Trophoblast cell (in vitro differentiated cells and primary cell): ENCODE measurements around the gene FCF1.

Experiments
- DNase-seq, 2 donors: peaks; one replicate each; pipeline ENCODE4 v3.0.0-alpha.2; 2016
- H2AFZ ChIP-seq: 2 replicates; pipeline ENCODE4 v1.6.1; 2013; ENCODE audit warnings: low read length, moderate library complexity, mild to moderate bottlenecking; ENCODE audit not compliant: insufficient read depth, poor library complexity
- H2AK5ac ChIP-seq: 2 replicates; pipeline ENCODE4 v1.6.1; 2013; ENCODE audit warnings: mild to moderate bottlenecking, low read length
- H2BK120ac ChIP-seq: 2 replicates; pipeline ENCODE4 v1.6.1; 2013; ENCODE audit warnings: low read length, mild to moderate bottlenecking, moderate library complexity; ENCODE audit not compliant: insufficient read depth, poor library complexity
- H2BK12ac ChIP-seq: 2 replicates; pipeline ENCODE4 v1.6.1; 2013; ENCODE audit warnings: mild to moderate bottlenecking, low read length, moderate library complexity
- H2BK5ac ChIP-seq: 2 replicates; pipeline ENCODE4 v1.6.1; 2013; ENCODE audit warnings: low read length, low read depth, moderate library complexity, mild to moderate bottlenecking; ENCODE audit not compliant: poor library complexity
- H3K14ac ChIP-seq: 2 replicates; pipeline ENCODE4 v1.6.1; 2013; ENCODE audit warnings: mild to moderate bottlenecking, low read length
- H3K18ac ChIP-seq: 2 replicates; pipeline ENCODE4 v1.6.1; 2013; ENCODE audit warnings: mild to moderate bottlenecking, low read length
- H3K23ac ChIP-seq: 2 replicates; pipeline ENCODE4 v1.6.1; 2013; ENCODE audit warnings: low read length
- H3K27ac ChIP-seq: 2 replicates; pipeline ENCODE4 v1.5.1; 2013; ENCODE audit warnings: low read depth, mild to moderate bottlenecking, inconsistent platforms, low read length, moderate library complexity
- H3K27me3 ChIP-seq: 2 replicates; pipeline ENCODE4 v1.6.1; 2013; ENCODE audit warnings: inconsistent platforms, mild to moderate bottlenecking, low read length, moderate library complexity; ENCODE audit not compliant: insufficient read depth
- H3K36me3 ChIP-seq, 2 experiments: 1 replicate in 1 of 2; 2 replicates in 1 of 2; pipeline ENCODE4 v1.6.1; 2013; ENCODE audit warnings: low read length in 2 of 2, mild to moderate bottlenecking in 2 of 2, moderate library complexity in 1 of 2; ENCODE audit not compliant: insufficient read depth in 2 of 2, control insufficient read depth in 1 of 2
- H3K4ac ChIP-seq: 2 replicates; pipeline ENCODE4 v1.6.1; 2013; ENCODE audit warnings: low read depth, mild to moderate bottlenecking, low read length, moderate library complexity
- H3K4me1 ChIP-seq, 2 experiments: 1 replicate in 1 of 2; 2 replicates in 1 of 2; pipeline ENCODE4 v1.6.1; 2013; ENCODE audit warnings: low read length in 2 of 2, mild to moderate bottlenecking in 2 of 2, moderate library complexity in 1 of 2; ENCODE audit not compliant: insufficient read depth in 2 of 2, control insufficient read depth in 1 of 2
- H3K4me2 ChIP-seq: 2 replicates; pipeline ENCODE4 v1.6.1; 2013; ENCODE audit warnings: inconsistent platforms, mild to moderate bottlenecking, low read length, moderate library complexity
- H3K4me3 ChIP-seq: 2 replicates; pipeline ENCODE4 v1.5.1; 2013; ENCODE audit warnings: mild to moderate bottlenecking, low read depth, low read length, inconsistent platforms
- H3K79me1 ChIP-seq: one replicate; pipeline ENCODE4 v1.6.1; 2013; ENCODE audit warnings: low read length
- H3K79me2 ChIP-seq: 2 replicates; pipeline ENCODE4 v1.6.1; 2013; ENCODE audit warnings: low read length, mild to moderate bottlenecking; ENCODE audit not compliant: control insufficient read depth, insufficient read depth, poor library complexity
- H3K9ac ChIP-seq: 2 replicates; pipeline ENCODE4 v1.6.1; 2013; ENCODE audit warnings: mild to moderate bottlenecking, low read length
- H3K9me3 ChIP-seq: 2 replicates; pipeline ENCODE4 v1.6.1; 2013; ENCODE audit warnings: low read depth, mild to moderate bottlenecking, control low read depth, inconsistent platforms, low read length; ENCODE audit not compliant: insufficient read depth
- H4K12ac ChIP-seq: 2 replicates; pipeline ENCODE4 v1.6.1; 2013; ENCODE audit warnings: low read depth, mild to moderate bottlenecking, low read length, moderate library complexity
- H4K8ac ChIP-seq: 2 replicates; pipeline ENCODE4 v1.6.1; 2013; ENCODE audit warnings: low read depth, mild to moderate bottlenecking, low read length, moderate library complexity
- H4K91ac ChIP-seq: one replicate; pipeline ENCODE4 v1.6.1; 2013; ENCODE audit warnings: low read depth, mild to moderate bottlenecking, low read length, moderate library complexity
- WGBS: extraction: QIAGEN DNeasy Blood & Tissue Kit; methylation state at CpG from one replicate; pipeline ENCODE4 v1.1.7; 2013; ENCODE audit warnings: missing lambda C conversion rate; ENCODE audit not compliant: insufficient read length, insufficient coverage; ENCODE audit errors: extremely low coverage; 5-methylcytosine and 5-hydroxymethylcytosine counted together

FCF1 gene

GRCh38 chr14:74684434-74684833 is 28.5 kb upstream of the FCF1 start:
- H3K79me2 ChIP-seq = no peaks in the 10 kb centered on the region
- H3K9ac ChIP-seq = no peak overlapping the region
- DNase-seq = peak in 1 of 2 donors; percentile 10
- no peaks in the 10 kb centered on the region for H3K27me3 ChIP-seq
- no peak overlapping the region for H3K4me3 ChIP-seq
- no peak overlapping the region for H3K18ac ChIP-seq
- no peak overlapping the region for H4K91ac ChIP-seq
- H2BK12ac ChIP-seq = no peak overlapping the region
- H3K4ac ChIP-seq = no peak overlapping the region
- no peak overlapping the region for H2BK120ac ChIP-seq
- H3K9me3 ChIP-seq = no peaks in the 10 kb centered on the region
- H3K27ac ChIP-seq = no peak overlapping the region
- no peak overlapping the region for H2BK5ac ChIP-seq
- H3K79me1 ChIP-seq = no peaks in the 10 kb centered on the region
- no peak overlapping the region for H4K12ac ChIP-seq
- no peak overlapping the region for H3K23ac ChIP-seq
- no peak overlapping the region for H4K8ac ChIP-seq
- H3K4me1 ChIP-seq = no peaks in the 10 kb centered on the region
- no CpG with 5 or more reads among the region's 12 CpGs for WGBS
- no peak overlapping the region for H2AK5ac ChIP-seq
- H3K4me2 ChIP-seq = no peak overlapping the region
- H2AFZ ChIP-seq = no peak overlapping the region
- H3K36me3 ChIP-seq = peaks cover 9 to 21% of the 10 kb centered on the region in 2 experiments
- H3K14ac ChIP-seq = no peak overlapping the region

- no CpG with 5 or more reads among the region's 2 CpGs for WGBS
- Histone ChIP-seq H3K36me3 (peaks cover 9 to 23% of the 10 kb centered on the region in 2 experiments), H3K14ac (no peak overlapping the region)
These were observed 27.9 kb upstream of the FCF1 start for GRCh38 chr14:74685056-74685455.

GRCh38 chr14:74685921-74686678 is 26.8 kb upstream of the FCF1 start:
- Histone ChIP-seq H3K4me2 (no peak overlapping the region), H2BK120ac (no peak overlapping the region), H2AFZ (no peak overlapping the region), H3K4me1 (no peaks in the 10 kb centered on the region), H3K9ac (no peak overlapping the region), H4K8ac (no peak overlapping the region), H3K23ac (no peak overlapping the region), H2BK5ac (no peak overlapping the region), H3K27ac (no peak overlapping the region), H3K36me3 (peaks cover 13 to 28% of the 10 kb centered on the region in 2 experiments), H3K27me3 (no peaks in the 10 kb centered on the region), H3K9me3 (no peaks in the 10 kb centered on the region), H3K18ac (no peak overlapping the region), H3K79me1 (no peaks in the 10 kb centered on the region), H4K91ac (no peak overlapping the region), H2BK12ac (no peak overlapping the region), H3K4ac (no peak overlapping the region), H4K12ac (no peak overlapping the region), H3K14ac (no peak overlapping the region), H3K79me2 (no peaks in the 10 kb centered on the region), H2AK5ac (no peak overlapping the region), H3K4me3 (no peak overlapping the region)
- DNase-seq = no peak
- no CpG with 5 or more reads among the region's 3 CpGs for WGBS

More at GRCh38 chr14:74685056-74685455, 27.9 kb upstream of the FCF1 start:
- Histone ChIP-seq H2BK5ac (no peak overlapping the region), H3K27me3 (no peaks in the 10 kb centered on the region), H2BK120ac (no peak overlapping the region), H2AFZ (no peak overlapping the region), H3K4me3 (no peak overlapping the region), H3K18ac (no peak overlapping the region), H3K9me3 (no peaks in the 10 kb centered on the region), H3K9ac (no peak overlapping the region), H3K79me2 (no peaks in the 10 kb centered on the region), H2AK5ac (no peak overlapping the region), H4K91ac (no peak overlapping the region), H3K4me2 (no peak overlapping the region), H3K79me1 (no peaks in the 10 kb centered on the region), H4K8ac (no peak overlapping the region), H3K27ac (no peak overlapping the region), H4K12ac (no peak overlapping the region), H3K4me1 (no peaks in the 10 kb centered on the region), H3K4ac (no peak overlapping the region), H3K23ac (no peak overlapping the region), H2BK12ac (no peak overlapping the region)
- DNase-seq = no peak

GRCh38 chr14:74691456-74691855 is 21.5 kb upstream of the FCF1 start:
- H3K27me3 ChIP-seq = no peaks in the 10 kb centered on the region
- H3K18ac ChIP-seq = no peak overlapping the region
- no peaks in the 10 kb centered on the region for H3K9me3 ChIP-seq
- H3K23ac ChIP-seq = no peak overlapping the region
- no peak overlapping the region for H3K27ac ChIP-seq
- no peak overlapping the region for H4K12ac ChIP-seq
- no peak overlapping the region for H4K91ac ChIP-seq
- no peak overlapping the region for H2BK12ac ChIP-seq
- no peak overlapping the region for H3K4me3 ChIP-seq
- no peak overlapping the region for H4K8ac ChIP-seq
- DNase-seq = no peak
- H2AK5ac ChIP-seq = no peak overlapping the region
- no CpG with 5 or more reads among the region's 2 CpGs for WGBS
- no peaks in the 10 kb centered on the region for H3K4me1 ChIP-seq
- H3K4ac ChIP-seq = no peak overlapping the region
- no peak overlapping the region for H3K14ac ChIP-seq
- no peak overlapping the region for H2AFZ ChIP-seq
- H3K79me2 ChIP-seq = no peaks in the 10 kb centered on the region
- H3K4me2 ChIP-seq = no peak overlapping the region
- peaks cover 9 to 17% of the 10 kb centered on the region in 2 experiments for H3K36me3 ChIP-seq
- no peak overlapping the region for H2BK120ac ChIP-seq
- H3K79me1 ChIP-seq = no peaks in the 10 kb centered on the region
- H3K9ac ChIP-seq = no peak overlapping the region
- H2BK5ac ChIP-seq = no peak overlapping the region
